ENCODE measurements around the gene SOCS6. TPM values are rescaled to one million over a fixed set of nuclear protein-coding genes. Genes with fewer than 3 reads are reported as not detected.
A peak's percentile ranks its signal among the peaks of the same experiment; 100 is the strongest.

The SOCS6 gene
- total and polyA plus RNA-seq, 2 of the 13 experiments (the other 11 are each of a cell fraction or from before 2014, with no cell fraction given), result 18.6 to 38.3 TPM

- TF ChIP-seq REST (IDR thresholded peaks at IDR 0.05; ENCODE audit: borderline replicate concordance in 1 of 2, low read depth in 1 of 2, low read length in 2 of 2) (no peak), PTBP1 (IDR thresholded peaks at IDR 0.05; ENCODE audit: low read depth, low read length, poor library complexity, severe bottlenecking) (no peak), ZBTB49 (CRISPR knock-in tag; IDR thresholded peaks at IDR 0.05; ENCODE audit: borderline replicate concordance) (no peak), MBD4 (IDR thresholded peaks at IDR 0.05; ENCODE audit: borderline replicate concordance, low read length) (no peak), IRF9 (CRISPR knock-in tag; IDR thresholded peaks at IDR 0.05; ENCODE audit: borderline replicate concordance) (no peak), TARDBP (CRISPR knock-in tag; IDR thresholded peaks at IDR 0.05) (peak; percentile 34; the same call in 1 of the 2 replicates), MXD3 (CRISPR knock-in tag; IDR thresholded peaks at IDR 0.05) (no peak), CERS6 (CRISPR knock-in tag; IDR thresholded peaks at IDR 0.05) (no peak), TAF1 (CRISPR knock-in tag; IDR thresholded peaks at IDR 0.05) (no peak), ZNF570 (CRISPR knock-in tag; IDR thresholded peaks at IDR 0.05; ENCODE audit: borderline replicate concordance) (no peak), TEAD2 (CRISPR knock-in tag; IDR thresholded peaks at IDR 0.05) (0 out of 2 replicates have a peak, but pooled peaks have one; percentile 31), GATAD2A (CRISPR knock-in tag; IDR thresholded peaks at IDR 0.05) (no peak; the same call in 1 of the 2 replicates), ZNF704 (CRISPR knock-in tag; IDR thresholded peaks at IDR 0.05; ENCODE audit: borderline replicate concordance) (no peak), NRL (CRISPR knock-in tag; IDR thresholded peaks at IDR 0.05; ENCODE audit: borderline replicate concordance) (no peak), KDM2A (CRISPR knock-in tag; IDR thresholded peaks at IDR 0.05; ENCODE audit: borderline replicate concordance, low read depth) (peak; percentile 34; the same call in 1 of the 2 replicates), ZNF713 (CRISPR knock-in tag; IDR thresholded peaks at IDR 0.05) (no peak), SALL1 (CRISPR knock-in tag; IDR thresholded peaks at IDR 0.05) (peak; percentile 31; the same call in 1 of the 2 replicates), HOXD1 (CRISPR knock-in tag; IDR thresholded peaks at IDR 0.05) (0 out of 2 replicates have a peak, but pooled peaks have one; percentile 32), ZFP37 (CRISPR knock-in tag; IDR thresholded peaks at IDR 0.05; ENCODE audit: borderline replicate concordance) (no peak)
Observed at GRCh38 chr18:70290482-70291294, 1.8 kb downstream of the SOCS6 start (continued).

All from HepG2 (cell line).